GM18499 (cell line): Measurements from ENCODE around the gene CLCN7.

ENCODE experiments used
- ATAC-seq: cut with Tn5 transposase; IDR thresholded peaks from one replicate; pipeline ENCODE4 v1.9.1; 2021; ENCODE audit warnings: moderate number of reproducible peaks; ENCODE audit not compliant: insufficient read depth, unreplicated experiment

CLCN7 gene

DNA sequence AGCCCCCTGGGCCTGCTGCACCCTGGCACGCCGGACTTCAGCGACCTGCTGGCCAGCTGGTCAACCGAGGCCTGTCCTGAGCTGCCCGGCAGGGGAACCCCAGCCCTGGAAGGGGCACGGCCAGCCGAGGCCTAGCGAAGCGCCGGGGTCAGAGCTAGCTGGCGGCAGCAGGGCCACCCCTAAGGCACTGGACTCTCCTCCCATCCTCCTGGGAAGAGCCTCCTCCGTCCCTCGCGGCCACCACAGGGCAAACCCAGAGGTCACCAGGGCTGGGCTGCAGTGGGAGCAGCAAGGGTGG is 41.6 kb downstream of the CLCN7 start:
- ATAC-seq, result no peak

DNA sequence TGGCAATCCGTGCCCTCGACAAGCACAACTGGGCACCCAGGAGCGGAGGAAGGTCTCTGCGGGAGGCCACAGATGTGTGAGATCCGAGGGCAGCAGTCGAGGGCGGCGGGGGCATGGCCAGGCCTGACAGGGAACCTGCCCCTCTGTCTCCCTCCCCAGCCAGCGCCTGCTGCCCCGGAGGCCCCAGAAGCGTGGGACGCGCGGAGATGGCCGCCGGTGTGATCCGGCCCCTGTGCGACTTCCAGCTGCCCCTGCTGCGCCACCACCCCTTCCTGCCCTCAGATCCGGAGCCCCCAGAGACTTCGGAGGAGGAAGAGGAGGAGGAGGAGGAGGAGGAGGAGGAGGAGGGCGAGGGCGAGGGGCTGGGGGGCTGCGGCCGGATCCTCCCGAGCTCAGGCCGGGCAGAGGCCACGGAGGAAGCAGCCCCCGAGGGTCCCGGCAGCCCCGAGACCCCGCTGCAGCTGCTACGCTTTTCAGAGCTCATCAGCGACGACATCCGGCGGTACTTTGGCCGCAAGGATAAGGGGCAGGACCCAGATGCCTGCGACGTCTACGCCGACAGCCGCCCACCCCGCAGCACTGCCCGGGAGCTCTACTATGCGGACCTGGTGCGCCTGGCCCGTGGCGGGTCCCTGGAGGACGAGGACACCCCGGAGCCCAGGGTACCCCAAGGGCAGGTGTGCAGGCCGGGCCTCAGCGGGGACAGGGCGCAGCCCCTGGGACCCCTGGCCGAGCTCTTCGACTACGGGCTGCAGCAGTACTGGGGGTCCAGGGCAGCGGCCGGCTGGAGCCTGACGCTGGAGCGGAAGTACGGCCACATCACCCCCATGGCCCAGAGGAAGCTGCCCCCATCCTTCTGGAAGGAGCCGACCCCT is 42.2 kb downstream of the CLCN7 start:
- no peak for ATAC-seq

DNA sequence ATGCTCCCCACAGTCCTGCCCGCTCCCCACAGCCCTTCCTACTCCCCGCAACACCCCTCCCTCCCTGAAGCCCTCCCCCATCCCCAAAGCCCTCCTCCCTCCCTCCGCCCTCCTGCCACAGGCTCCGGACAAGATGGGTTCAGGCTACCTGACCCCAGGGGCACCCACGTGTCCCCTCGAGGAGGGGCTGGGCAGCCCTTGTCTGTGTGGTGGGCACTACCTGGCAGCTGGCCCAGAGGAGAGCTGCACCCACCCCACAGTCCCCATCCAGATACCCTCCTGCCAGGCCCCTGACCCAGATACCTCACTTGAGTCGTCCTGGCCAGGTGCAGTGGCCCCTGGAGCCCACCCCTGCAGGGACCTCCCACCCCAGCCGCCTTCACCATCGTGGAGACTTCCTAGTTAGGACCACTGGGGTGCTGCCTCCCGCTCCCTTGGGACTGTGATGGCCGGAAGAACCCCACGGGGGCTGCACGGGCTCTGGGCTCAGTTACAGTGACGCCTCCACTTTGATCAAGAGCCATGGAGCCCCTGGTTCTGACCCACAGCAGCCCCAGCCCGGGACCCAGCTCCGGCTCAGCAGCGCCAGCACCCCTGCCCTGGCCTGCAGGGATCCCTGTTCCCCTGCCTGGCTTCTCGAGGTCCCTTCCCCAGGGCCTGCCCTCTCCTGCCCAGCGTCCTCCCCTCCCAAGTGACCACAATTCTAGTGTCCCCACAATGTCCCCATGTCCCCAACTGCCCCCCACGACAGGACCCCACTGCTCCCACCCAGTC is 43.1 kb downstream of the CLCN7 start:
- no peak for ATAC-seq

DNA sequence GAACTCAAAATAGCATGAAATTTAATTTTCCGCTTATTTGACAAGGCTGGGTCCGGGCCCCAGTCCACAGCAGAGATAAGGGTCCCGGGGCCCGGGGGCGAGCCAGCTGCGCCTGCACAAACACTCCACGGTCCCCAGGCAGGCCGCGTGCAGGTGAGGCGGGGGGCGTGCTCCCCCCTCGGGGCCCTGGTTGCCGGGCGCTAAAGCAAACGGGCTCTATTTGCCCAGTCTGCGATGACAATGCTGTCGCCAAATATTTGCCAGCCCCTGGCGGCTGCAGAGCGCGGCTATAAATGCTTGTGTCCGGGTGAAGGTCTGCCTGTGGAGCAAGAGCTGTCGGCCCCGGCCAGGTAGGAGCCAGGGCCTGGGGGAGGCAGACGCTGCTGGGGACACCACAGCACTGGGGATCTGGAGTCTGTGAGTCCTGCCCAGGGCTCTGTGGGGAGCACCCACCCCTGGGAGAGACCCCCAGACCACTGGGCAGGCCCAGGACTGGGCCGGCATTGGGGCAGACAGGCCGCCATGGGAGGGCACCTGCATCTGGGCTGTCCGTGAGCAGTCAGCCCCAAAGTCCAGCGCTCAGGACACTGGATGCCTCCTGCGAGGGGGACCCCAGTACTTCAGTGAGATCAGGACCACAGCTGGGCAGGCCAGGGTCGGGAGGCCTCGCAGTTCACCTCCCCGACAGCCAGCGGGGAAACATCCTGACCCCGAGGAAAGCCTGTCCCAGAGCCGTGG is 43.9 kb downstream of the CLCN7 start, which contains the start of gene PERCC1:
PERCC1 (plus strand) TSS at position 320 of the 738 bp plus-strand sequence. CDS start 1,516 bp downstream, outside the sequence.
- ATAC-seq, result no peak

DNA sequence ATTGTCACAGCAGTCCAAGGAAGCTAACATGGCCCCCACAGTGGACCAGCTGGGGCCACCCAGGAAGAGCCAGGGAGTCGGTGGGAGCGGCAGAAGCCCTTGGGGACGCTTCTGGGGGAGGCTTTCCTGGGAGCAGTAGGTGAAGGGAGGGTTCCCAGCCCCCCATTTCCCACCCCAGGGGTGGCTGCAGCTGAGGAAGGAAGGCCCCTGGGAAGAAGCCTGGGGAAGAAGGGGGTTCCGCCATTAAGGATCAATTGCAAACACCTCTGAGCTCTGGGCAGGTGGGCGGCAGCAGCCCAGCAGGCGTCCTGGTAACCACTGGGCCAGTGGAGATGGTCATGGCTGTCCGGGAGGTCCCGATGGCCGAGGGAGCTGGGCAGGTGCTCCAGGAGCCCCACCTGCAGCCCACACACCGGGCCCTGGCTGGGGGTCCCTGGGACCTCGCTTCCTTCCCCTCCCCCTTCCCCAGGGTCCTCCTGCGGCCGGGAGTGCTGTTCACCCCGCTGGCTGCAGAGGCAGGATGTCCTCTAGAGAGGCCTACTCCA is 44.5 kb downstream of the CLCN7 start:
- ATAC-seq, result no peak

DNA sequence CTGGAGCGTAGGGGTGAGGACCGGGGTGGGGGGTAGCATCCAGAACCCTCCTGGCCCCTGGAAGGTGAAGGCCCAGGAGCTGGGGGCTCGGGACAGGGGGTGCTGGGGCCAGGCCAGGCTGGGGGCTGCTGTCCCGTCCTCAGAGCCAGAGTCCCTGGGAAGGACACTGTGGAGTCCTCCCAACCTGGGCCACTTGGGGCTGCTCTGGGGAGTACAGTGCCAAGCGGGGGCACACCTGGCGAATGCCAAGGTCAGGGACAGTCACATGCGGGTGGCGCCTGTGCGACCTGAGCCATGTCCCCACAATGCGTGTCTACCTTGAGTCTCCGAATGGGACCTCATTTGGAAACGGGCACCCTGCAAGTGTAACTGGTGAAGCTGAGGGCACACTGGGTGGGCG is 45.2 kb downstream of the CLCN7 start:
- no peak for ATAC-seq

DNA sequence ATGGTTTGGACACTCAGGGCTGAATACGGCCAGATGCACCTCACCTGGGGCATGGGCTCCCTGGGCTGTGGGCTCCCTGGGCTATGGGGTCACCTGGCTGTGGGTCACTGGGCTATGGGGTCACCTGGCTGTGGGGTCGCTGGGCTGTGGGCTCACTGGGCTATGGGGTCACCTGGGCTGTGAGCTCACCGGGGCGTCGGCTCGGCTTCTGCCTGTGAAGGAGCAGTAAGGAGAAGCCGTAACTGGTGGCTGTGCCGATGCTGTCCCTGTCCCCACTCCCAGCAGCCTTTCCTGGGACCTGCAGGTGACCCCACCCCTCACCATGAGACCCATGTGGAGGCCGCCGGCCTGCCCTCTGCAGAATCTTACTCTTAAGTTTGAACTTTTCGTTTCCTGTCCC is 45.8 kb downstream of the CLCN7 start:
- no peak for ATAC-seq

DNA sequence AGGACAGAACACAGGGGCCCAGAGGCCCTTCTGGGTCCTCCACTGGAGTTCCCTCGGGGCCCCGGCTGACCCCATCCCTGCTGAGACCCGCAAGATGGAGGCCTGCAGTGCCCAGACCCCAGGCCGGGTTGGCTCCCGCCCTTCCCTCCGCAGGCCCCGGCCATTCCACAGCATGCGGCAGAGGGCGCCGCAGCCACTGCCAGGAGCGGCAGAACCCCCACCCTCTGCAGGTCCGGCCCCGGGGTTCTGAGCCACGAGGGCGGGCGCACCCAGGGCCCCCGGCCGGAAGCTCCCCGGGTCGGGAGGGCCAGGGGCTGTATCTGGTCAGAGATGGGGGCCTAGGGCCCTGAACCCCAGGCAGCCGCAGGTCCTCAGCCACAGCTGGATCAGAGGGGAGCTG is 46.3 kb downstream of the CLCN7 start:
- ATAC-seq, result no peak

DNA sequence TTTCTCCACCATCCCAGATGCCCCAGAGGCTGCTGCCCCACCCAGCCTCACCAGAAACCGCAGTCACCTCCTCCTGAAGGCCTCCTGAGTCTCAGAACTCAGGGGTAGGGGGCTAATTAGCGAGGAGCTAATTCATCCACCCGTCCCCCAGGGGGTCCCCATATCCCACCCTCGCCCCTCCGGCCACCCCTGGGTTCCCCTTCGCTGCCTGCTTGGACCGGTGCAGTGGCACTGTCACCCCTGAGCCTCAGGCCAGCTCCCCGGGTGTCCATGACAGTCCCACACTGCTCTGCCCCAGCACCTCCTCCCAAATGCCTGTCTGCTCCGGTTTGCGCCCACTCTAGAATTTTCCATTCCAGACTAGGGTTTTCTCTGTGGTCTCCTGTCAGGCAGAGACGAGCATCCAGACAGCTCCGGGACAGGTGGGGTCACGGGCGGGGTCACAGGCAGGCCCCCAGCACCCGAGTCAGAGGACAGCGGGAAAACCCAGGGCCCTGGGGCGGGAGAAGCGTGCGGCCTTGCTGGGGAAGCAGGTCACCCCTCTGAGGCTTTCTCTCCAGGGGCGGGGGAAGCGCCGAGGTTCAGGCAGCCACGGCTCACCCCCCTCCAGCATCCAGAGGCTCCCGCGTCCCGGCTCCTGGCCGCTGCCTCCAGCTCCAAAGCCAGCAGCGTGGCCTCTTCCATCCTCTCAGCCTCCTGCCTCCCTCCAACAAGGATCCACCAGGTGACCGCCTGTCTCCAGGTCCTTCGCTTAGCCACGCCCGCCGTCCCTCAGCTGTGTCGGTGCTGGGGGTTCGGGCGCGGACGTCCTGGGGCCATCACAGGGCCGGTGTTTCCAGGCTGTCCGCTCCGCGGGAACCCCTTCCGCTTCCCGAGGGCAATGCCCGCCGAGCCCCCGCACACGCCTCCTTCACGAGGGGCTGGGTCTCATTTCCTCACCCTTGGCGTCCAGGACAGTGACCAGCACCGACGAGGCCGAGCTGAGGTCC is 47.1 kb downstream of the CLCN7 start:
- no peak for ATAC-seq

DNA sequence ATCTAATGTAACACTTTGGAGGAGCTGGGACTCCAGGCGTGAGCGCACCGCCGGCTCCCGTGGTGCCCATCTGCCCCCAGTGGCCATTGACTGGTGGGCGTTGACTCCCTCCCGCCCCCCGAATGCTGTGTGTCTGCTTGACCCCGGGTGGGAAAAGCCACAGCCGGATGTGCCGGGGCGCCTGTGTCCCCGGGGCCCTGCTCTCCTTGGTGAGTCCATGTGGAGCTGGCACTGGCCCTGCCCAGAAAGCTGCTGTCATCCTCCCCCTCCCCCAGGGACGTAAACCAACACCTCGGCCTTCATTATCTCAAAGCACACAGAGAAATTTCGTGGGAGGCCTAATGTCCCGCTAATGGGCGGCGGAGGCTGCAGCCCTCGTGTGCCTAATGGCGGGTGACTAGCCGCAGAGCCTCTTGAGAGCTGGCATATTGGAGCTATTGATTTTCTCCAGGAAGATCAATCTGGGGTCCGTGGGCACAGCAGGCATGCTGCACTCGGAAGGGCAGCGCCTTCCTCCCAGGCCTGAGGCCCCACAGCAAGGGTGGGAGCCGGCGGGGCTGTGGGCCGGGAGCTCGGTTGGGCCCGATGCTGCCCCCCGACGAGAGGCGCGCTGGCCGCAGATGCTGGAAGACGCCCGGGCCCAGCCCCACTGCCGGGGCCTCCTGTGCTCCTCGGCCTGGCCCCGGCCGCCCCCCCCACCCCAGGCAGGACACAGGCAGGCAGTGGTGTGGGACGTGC is 47.9 kb downstream of the CLCN7 start:
- ATAC-seq, result no peak

DNA sequence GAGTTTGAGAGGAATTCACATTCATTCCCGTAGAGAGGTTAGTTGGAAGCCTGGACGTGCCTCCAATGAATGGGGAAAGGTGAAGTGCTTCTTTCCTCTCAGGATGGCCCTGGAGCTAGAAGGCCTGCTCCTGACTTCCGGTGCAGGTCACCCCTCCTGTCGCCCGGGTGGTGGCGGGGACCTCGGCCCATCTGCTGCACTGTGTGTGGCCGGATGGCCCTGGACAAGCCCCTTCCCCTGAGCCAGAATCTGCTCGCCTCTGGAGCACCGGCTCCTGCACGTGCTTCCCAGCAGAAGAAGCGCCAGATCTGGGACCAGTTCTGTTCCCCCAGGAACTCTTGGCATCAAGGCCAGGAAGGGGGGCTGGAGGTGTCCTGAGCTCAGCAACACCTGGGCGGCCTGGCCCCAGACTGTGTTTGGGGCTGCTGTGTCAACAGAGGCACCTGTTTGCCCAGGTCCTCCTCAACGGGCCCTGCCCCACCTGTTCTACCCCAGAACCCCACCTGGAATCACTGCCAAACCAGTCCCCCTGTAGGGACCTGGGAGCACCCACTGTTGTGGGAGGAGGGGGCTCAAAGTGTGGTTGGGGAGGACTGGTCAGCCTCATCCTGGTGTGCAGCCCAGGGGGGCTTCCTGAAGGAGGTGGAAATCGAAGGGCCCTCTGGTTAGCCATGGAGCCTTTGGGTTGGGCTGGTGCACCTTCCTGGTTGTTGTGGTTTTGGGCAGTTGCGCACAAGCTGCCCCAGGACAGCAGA is 49.0 kb downstream of the CLCN7 start:
- ATAC-seq, result no peak

DNA sequence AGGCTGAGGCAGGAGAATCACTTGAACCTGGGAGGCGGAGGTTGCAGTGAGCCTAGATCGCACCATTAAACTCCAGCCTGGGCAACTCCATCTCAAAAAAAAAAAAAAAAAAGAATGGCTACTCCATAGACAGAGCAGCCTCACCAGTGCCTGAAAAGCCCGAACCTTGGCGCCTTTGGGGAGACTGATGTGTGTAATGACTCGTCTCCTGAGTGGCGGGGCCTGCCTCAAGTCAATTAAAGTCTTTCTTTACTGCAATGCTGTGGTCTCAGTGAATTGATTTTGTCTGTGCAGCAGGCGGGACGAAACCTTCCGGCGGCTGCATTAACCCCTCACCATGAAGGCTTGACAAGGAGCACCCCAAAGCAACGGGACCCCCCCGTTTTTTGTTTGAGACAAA is 50.8 kb downstream of the CLCN7 start:
- ATAC-seq, result no peak

DNA sequence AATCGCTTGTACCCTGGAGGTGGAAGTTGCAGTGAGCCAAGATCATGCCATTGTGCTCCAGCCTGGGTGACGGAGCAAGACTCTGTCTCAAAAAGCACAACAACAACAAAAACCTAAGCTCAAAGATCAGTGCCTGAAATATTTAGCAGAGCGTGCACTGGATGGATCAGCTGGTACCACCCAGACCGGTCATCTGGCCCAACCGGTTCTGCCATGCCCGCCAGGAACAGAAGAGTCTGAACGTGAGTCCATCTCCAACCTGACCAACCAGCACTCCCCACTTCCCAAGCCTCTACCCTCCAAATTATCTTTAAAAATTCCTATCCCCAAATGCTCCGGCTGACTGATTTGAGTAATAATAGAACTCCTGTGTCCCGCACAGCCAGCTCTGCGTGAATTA is 52.8 kb downstream of the CLCN7 start:
- no peak for ATAC-seq

DNA sequence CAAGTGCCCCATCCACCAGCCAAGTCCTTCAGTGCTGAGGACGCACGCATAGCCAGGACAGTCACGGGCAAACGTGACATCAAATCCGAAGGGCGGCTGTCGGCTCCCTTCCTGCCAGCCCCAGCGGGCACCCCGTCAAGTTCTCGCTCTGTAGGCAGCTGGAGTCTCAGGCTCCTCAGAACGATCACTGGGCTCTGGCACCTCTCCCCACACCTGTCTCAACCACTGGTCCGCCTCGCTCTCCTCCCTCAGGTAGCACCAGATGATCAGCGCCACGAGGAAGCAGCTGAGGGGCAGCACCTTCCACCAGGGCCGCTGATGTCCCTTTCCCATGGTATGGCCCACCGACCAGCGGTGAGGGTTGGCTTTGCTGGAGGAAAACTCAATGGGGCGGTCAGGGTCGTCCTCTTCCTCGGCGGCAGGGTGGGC is 54.7 kb downstream of the CLCN7 start:
- ATAC-seq, result no peak

DNA sequence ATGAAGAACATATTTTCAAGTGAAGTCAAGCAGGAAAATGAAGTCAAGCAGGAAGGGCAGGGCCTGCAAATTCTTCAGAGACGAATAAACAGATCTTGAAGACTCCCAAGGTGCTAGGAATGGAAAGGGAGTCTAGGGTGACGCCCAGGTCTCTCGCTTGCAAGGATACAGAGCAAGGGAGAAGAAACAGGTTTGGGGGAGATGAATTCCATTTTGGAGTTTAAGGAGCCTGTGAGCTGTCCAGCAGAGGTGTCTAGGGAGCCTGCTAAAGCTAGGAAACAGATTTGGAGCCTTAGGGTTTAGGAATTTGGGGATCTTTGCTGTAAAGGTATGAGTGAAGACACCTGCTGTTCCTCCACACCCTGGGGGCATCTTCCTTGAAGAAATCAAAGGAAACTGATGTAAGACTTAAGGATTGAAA is 58.3 kb downstream of the CLCN7 start:
- no peak for ATAC-seq

DNA sequence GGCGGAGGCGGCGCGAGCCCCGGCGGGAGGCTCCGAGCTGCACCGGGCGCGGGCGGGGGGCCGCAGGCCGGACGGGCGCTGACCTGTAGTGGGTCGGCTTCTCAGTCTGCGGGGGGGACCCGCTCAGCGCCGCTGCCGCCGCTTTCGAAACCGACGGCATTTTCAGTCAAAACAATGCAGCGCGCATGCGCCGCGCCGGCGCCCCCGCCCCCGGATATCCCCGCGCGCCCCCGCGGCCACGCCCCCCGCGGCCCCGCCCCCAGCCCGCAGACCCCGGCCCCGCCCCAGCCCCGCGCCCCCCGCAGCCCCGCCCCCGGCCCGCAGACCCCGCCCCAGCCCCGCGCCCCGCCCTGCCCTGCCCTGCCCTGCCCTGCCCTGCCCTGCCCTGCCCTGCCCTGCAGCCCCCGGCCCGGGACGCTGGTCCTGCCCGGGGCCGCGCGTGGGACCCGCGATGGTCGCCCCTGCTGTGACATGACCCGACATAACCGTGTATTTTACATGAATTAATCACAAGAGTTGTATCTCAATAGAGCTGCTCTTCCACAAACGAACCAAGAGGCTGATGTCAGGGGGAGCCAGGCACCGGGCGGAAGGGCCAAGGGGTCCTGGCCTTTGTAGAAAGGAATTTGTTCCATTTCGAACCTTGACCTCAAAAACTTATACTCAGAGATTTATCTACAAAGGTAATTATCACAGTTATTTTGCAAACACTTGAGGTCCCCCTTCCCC is 60.1 kb downstream of the CLCN7 start, which contains the start of gene UNKL:
UNKL (minus strand) TSS at position 173 of the 729 bp plus-strand sequence; CDS start at position 160, 13 bp downstream.
- ATAC-seq, result no peak
